H1 (cell line): Measurements from ENCODE around the gene SRXN1. TPM values are rescaled to one million over a fixed set of nuclear protein-coding genes. Genes with fewer than 3 reads are reported as not detected.

Source experiments
- CTCF ChIA-PET: fragments of 300-600 bp; sonication (Branson Sonifier 250); formaldehyde crosslinking; loops from one replicate; lab custom pipeline; 2021; ENCODE audit not compliant: partially characterized antibody; lab: Charles Lee
- POLR2A ChIA-PET: fragments of 300-600 bp; sonication (Branson Sonifier 250); formaldehyde crosslinking; loops from one replicate; lab custom pipeline; 2021; ENCODE audit warnings: inconsistent platforms; ENCODE audit not compliant: partially characterized antibody; lab: Charles Lee
- DNase-seq, 2 experiments: peaks; one replicate each; pipeline versions ENCODE4 v3.0.0 to v3.0.0-alpha.2; 2010 to 2022; ENCODE audit warnings: low spot score in 2 of 2, low read depth in 1 of 2, mixed read lengths in 1 of 2
- FAIRE-seq: peaks from 2 replicates; lab custom pipeline; 2011; peaks lifted over from hg19 to GRCh38; lab: Jason Lieb, UNC
- H2AFZ ChIP-seq: 2 replicates; pipeline ENCODE4 v1.8.1; 2012; ENCODE audit warnings: low read length, inconsistent platforms
- H2AK5ac ChIP-seq: 2 replicates; pipeline ENCODE4 v1.6.1; 2013; ENCODE audit warnings: low read depth, low read length
- H2BK120ac ChIP-seq: replicated peaks from 2 replicates; pipeline ENCODE3; 2013; ENCODE audit warnings: low read depth, low read length, inconsistent platforms
- H2BK12ac ChIP-seq: 2 replicates; pipeline ENCODE4 v1.6.1; 2013; ENCODE audit warnings: low read depth, low read length
- H2BK15ac ChIP-seq: 2 replicates; pipeline ENCODE4 v1.6.1; 2013; ENCODE audit warnings: low read length
- H2BK20ac ChIP-seq: 2 replicates; pipeline ENCODE4 v1.6.1; 2013; ENCODE audit warnings: low read length
- H2BK5ac ChIP-seq: 2 replicates; pipeline ENCODE4 v1.6.1; 2013; ENCODE audit warnings: low read depth, low read length
- H3K14ac ChIP-seq: 2 replicates; pipeline ENCODE4 v1.6.1; 2013; ENCODE audit warnings: inconsistent platforms; ENCODE audit not compliant: insufficient read length
- H3K18ac ChIP-seq: 2 replicates; pipeline ENCODE4 v1.6.1; 2013; ENCODE audit warnings: low read length; ENCODE audit errors: extremely low read depth
- H3K23ac ChIP-seq: 2 replicates; pipeline ENCODE4 v1.6.1; 2013; ENCODE audit warnings: inconsistent platforms; ENCODE audit not compliant: insufficient read length
- H3K23me2 ChIP-seq: 2 replicates; pipeline ENCODE4 v1.6.1; 2013; ENCODE audit warnings: low read depth, low read length
- H3K27ac ChIP-seq: 2 replicates; pipeline ENCODE4 v1.6.1; 2011; ENCODE audit warnings: low read depth, low read length, inconsistent platforms
- H3K27me3 ChIP-seq, 4 experiments: replicated peaks in 1 of 4; 1 replicate in 1 of 4; 2 replicates in 3 of 4; pipeline versions ENCODE4 v1.6.1 to v1.8.1; 2011 to 2013; ENCODE audit warnings: low read length in 3 of 4, mild to moderate bottlenecking in 3 of 4, inconsistent platforms in 2 of 4, mixed read lengths in 2 of 4, moderate library complexity in 1 of 4; ENCODE audit not compliant: control insufficient read depth in 3 of 4, insufficient read depth in 3 of 4; ENCODE audit errors: extremely low read depth in 1 of 4
- H3K36me3 ChIP-seq, 4 experiments: 2 replicates each; pipeline versions ENCODE4 v1.6.1 to v1.8.1; 2011 to 2013; ENCODE audit warnings: mild to moderate bottlenecking in 4 of 4, low read length in 3 of 4, moderate library complexity in 2 of 4, control low read depth in 1 of 4, inconsistent platforms in 1 of 4; ENCODE audit not compliant: insufficient read depth in 4 of 4, control insufficient read depth in 2 of 4
- H3K4ac ChIP-seq: replicated peaks from 2 replicates; pipeline ENCODE3; 2013; ENCODE audit warnings: low read length, low read depth, mixed read lengths, inconsistent platforms; ENCODE audit not compliant: insufficient read length
- H3K4me1 ChIP-seq, 4 experiments: replicated peaks in 1 of 4; 1 replicate in 1 of 4; 2 replicates in 3 of 4; pipeline versions ENCODE4 v1.6.1 to v1.8.1; 2011 to 2013; ENCODE audit warnings: low read length in 3 of 4, inconsistent platforms in 2 of 4, mixed read lengths in 1 of 4; ENCODE audit not compliant: insufficient read depth in 4 of 4, control insufficient read depth in 3 of 4
- H3K4me2 ChIP-seq, 2 experiments: 2 replicates each; pipeline versions ENCODE4 v1.6.1 to v1.8.1; 2011 to 2013; ENCODE audit warnings: low read depth in 2 of 2, low read length in 2 of 2, control low read depth in 1 of 2, inconsistent platforms in 1 of 2, mild to moderate bottlenecking in 1 of 2; ENCODE audit not compliant: insufficient read depth in 1 of 2
- H3K4me3 ChIP-seq, 4 experiments: fragments of 200-600, 300-600 bp in 1 of 4; sonication (generic), shearing (Covaris generic), sonication (Bioruptor Twin) in 1 of 4; 2 replicates each; pipeline versions ENCODE4 v1.5.1 to v1.8.1; 2011 to 2016; ENCODE audit warnings: low read length in 4 of 4, low read depth in 3 of 4, control low read depth in 2 of 4, inconsistent platforms in 2 of 4, mild to moderate bottlenecking in 2 of 4, mixed read lengths in 1 of 4, moderate library complexity in 1 of 4; ENCODE audit not compliant: insufficient read depth in 2 of 4; ENCODE audit errors: extremely low read depth in 1 of 4
- H3K56ac ChIP-seq: replicated peaks from 2 replicates; pipeline ENCODE3; 2013; ENCODE audit warnings: low read depth, mild to moderate bottlenecking, mixed read lengths, low read length, inconsistent platforms; ENCODE audit not compliant: insufficient read length
- H3K79me1 ChIP-seq: 2 replicates; pipeline ENCODE4 v1.6.1; 2013; ENCODE audit warnings: low read depth, low read length, control low read depth
- H3K79me2 ChIP-seq, 2 experiments: 2 replicates each; pipeline versions ENCODE4 v1.6.1 to v1.8.1; 2012 to 2013; ENCODE audit warnings: low read length in 2 of 2, mild to moderate bottlenecking in 2 of 2, inconsistent platforms in 1 of 2; ENCODE audit not compliant: insufficient read depth in 2 of 2, control insufficient read depth in 1 of 2
- H3K9ac ChIP-seq, 4 experiments: replicated peaks in 1 of 4; 1 replicate in 1 of 4; 2 replicates in 3 of 4; pipeline versions ENCODE4 v1.6.1 to v1.8.1; 2011 to 2013; ENCODE audit warnings: low read depth in 3 of 4, low read length in 3 of 4, control low read depth in 2 of 4, mild to moderate bottlenecking in 2 of 4, moderate library complexity in 2 of 4, inconsistent platforms in 1 of 4; ENCODE audit errors: extremely low read depth in 1 of 4
- H3K9me3 ChIP-seq, 2 experiments: 2 replicates each; pipeline versions ENCODE4 v1.6.1 to v1.8.1; 2012 to 2013; ENCODE audit warnings: mild to moderate bottlenecking in 2 of 2, moderate library complexity in 2 of 2, control low read depth in 1 of 2, inconsistent platforms in 1 of 2, low read depth in 1 of 2, low read length in 1 of 2, mixed read lengths in 1 of 2; ENCODE audit not compliant: insufficient read depth in 2 of 2
- H4K20me1 ChIP-seq, 2 experiments: replicated peaks in 1 of 2; 2 replicates each; pipeline versions ENCODE3 to v1.8.1; 2011 to 2013; ENCODE audit warnings: inconsistent platforms in 2 of 2, low read length in 2 of 2, mild to moderate bottlenecking in 1 of 2; ENCODE audit not compliant: insufficient read depth in 2 of 2, control insufficient read depth in 1 of 2
- H4K5ac ChIP-seq: 2 replicates; pipeline ENCODE4 v1.6.1; 2013; ENCODE audit warnings: low read length, low read depth, mixed read lengths, inconsistent platforms; ENCODE audit not compliant: insufficient read length
- H4K8ac ChIP-seq: 2 replicates; pipeline ENCODE4 v1.8.0; 2013; ENCODE audit warnings: mild to moderate bottlenecking, moderate library complexity, low read length, inconsistent platforms; ENCODE audit not compliant: insufficient read depth; ENCODE audit errors: extremely low read depth
- H4K91ac ChIP-seq: replicated peaks from 2 replicates; pipeline ENCODE3; 2013; ENCODE audit warnings: low read length, mixed read lengths, inconsistent platforms; ENCODE audit not compliant: insufficient read length
- CEBPB ChIP-seq: IDR thresholded peaks from 2 replicates; pipeline ENCODE4 v1.6.1; 2012; ENCODE audit warnings: low read depth, low read length
- CHD2 ChIP-seq: IDR thresholded peaks from 2 replicates; pipeline ENCODE4 v1.6.1; 2012; ENCODE audit warnings: low read length, improper control_type of control experiment
- KDM1A ChIP-seq: fragments of 200-600, 300-600 bp; sonication (generic); IDR thresholded peaks from 2 replicates; pipeline ENCODE4 v1.7.1; 2016; ENCODE audit warnings: mild to moderate bottlenecking, low read length, borderline replicate concordance
- RNF2 ChIP-seq: fragments of 200-900, 300-1000 bp; sonication (generic); IDR thresholded peaks from 2 replicates; pipeline ENCODE4 v1.7.1; 2016; ENCODE audit warnings: borderline replicate concordance, low read depth, mild to moderate bottlenecking, antibody characterized with exemption, low read length; ENCODE audit not compliant: poor library complexity, severe bottlenecking; ENCODE audit errors: missing control alignments
- SIN3A ChIP-seq, 2 experiments: IDR thresholded peaks in 1 of 2; conservative IDR thresholded peaks in 1 of 2; 2 replicates each; pipeline ENCODE4 v1.6.1; 2011 to 2012; ENCODE audit warnings: low read length in 2 of 2, improper control_type of control experiment in 1 of 2, low read depth in 1 of 2, mild to moderate bottlenecking in 1 of 2
- SIX5 ChIP-seq: IDR thresholded peaks from 2 replicates; pipeline ENCODE4 v1.6.1; 2011; ENCODE audit warnings: mild to moderate bottlenecking, low read depth, low read length
- SP2 ChIP-seq: IDR thresholded peaks from 2 replicates; pipeline ENCODE4 v1.6.1; 2012; ENCODE audit warnings: mild to moderate bottlenecking, low read length, inconsistent platforms
- TAF1 ChIP-seq: IDR thresholded peaks from 2 replicates; pipeline ENCODE4 v1.6.1; 2011; ENCODE audit warnings: mild to moderate bottlenecking, low read depth, low read length
- whole genome bisulfite sequencing, 2 experiments: shearing (Covaris generic) in 1 of 2; methylation state at CpG; one replicate each; pipeline versions ENCODE4 v1.1.6 to v1.1.7; 2013 to 2015; ENCODE audit warnings: low lambda C conversion rate in 2 of 2, mixed read lengths in 2 of 2, inconsistent platforms in 1 of 2, low coverage in 1 of 2, missing lambda C conversion rate in 1 of 2; ENCODE audit not compliant: insufficient replicate concordance in 2 of 2, insufficient coverage in 1 of 2, insufficient read length in 1 of 2; ENCODE audit errors: extremely low coverage in 1 of 2, missing lambda C conversion rate in 1 of 2; 5-methylcytosine and 5-hydroxymethylcytosine counted together
- polyA plus RNA-seq, 7 experiments: library from polyadenylated mRNA; depleted of rRNA in 3 of 7; stranded (reverse) in 5 of 7; unstranded in 2 of 7; fragments of >200 nt in 5 of 7; fragments of 200-250 nt in 2 of 7; gene quantifications; 1 replicate in 5 of 7; 2 replicates in 1 of 7; 4 replicates in 1 of 7; pipeline versions ENCODE4 v1.2.1 to v1.2.3, GENCODE V29; 2011 to 2013; ENCODE audit warnings: missing spikeins in 2 of 7, mixed read lengths in 2 of 7
- total RNA-seq: library from RNA; stranded (reverse); fragmentation: NEBNext Ultra II Directional; extraction: Animal tissue kit (Norgen Biotek cat#: 25700); gene quantifications from 2 replicates; pipeline ENCODE4 v1.2.1, GENCODE V29; 2021
- TF ChIP-seq, protein P1 (sequence below): IDR thresholded peaks from 2 replicates; pipeline ENCODE4 v1.6.1; 2012; ENCODE audit warnings: inconsistent platforms

Gene SRXN1
- total and polyA plus RNA-seq, 2 of the 8 experiments (the other 6 are each of a cell fraction or from before 2014, with no cell fraction given): 12.2 to 15.8 TPM

DNA sequence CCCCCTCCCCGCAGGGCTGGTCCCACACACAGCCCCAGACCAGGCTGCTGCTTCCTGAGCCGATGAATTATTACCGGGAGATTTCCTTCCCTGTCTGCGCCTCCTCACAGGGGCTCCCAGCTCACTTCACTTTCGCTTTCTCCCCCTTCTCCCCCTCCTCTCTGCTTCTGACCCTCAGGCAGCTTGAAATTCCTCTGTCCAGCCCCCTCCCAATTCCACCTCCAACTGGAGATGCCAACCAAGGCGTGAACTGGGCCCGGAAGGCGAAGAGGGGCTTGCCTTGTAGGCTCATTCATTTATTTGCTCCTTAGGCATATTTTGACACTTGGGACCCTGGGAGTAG, 41.2 kb downstream of the SRXN1 start:
- no peaks in the 10 kb centered on the region for H3K79me1 ChIP-seq
- H3K23me2 ChIP-seq: peaks cover 5% of the 10 kb centered on the region; the same call in 1 of the 2 replicates
- DNase-seq: no peak
- no peak overlapping the region for H2BK20ac ChIP-seq
- H4K5ac ChIP-seq: no peak overlapping the region
- no peak overlapping the region for H2BK15ac ChIP-seq
- H3K4me1 ChIP-seq: peaks cover 0 to 19% (median 13%) of the 10 kb centered on the region in 4 experiments; a peak in 6 of 7 replicates
- no peak overlapping the region for H3K56ac ChIP-seq
- no peaks in the 10 kb centered on the region; a peak in 1 of 4 replicates for H3K79me2 ChIP-seq
- peaks cover 8 to 11% of the 10 kb centered on the region in 2 experiments for H4K20me1 ChIP-seq
- H2AK5ac ChIP-seq: no peak overlapping the region
- H2AFZ ChIP-seq: peak overlapping the region; percentile 59
- CTCF ChIA-PET: interaction anchor here (0.7 to 3.7 kb wide), 12 partner anchors 8 to 117 kb away, joined by 3 to 14 read pairs (median 3); no protein-coding TSS in a partner anchor
- no peak for FAIRE-seq
- WGBS, 2 experiments: 89% methylated on average over 8 of the region's 8 CpGs; no CpG with 5 or more reads in 1 of the 2 experiments
- no peak overlapping the region for H3K9ac ChIP-seq
- no peak overlapping the region for H3K4ac ChIP-seq
- no peak overlapping the region for H3K23ac ChIP-seq
- peaks cover 7 to 28% (median 26%) of the 10 kb centered on the region in 4 experiments for H3K27me3 ChIP-seq
- H2BK5ac ChIP-seq: no peak overlapping the region
- H3K18ac ChIP-seq: no peak overlapping the region; the same call in 1 of the 2 replicates
- no peak overlapping the region for H4K91ac ChIP-seq
- no peak overlapping the region for H3K27ac ChIP-seq
- H3K4me2 ChIP-seq: peak overlapping the region in 1 of 2 experiments; percentile 23; a peak in 2 of 4 replicates
- H3K14ac ChIP-seq: no peak overlapping the region
- no peak overlapping the region for H2BK120ac ChIP-seq
- POLR2A ChIA-PET: interaction anchor here (1.0 to 1.8 kb wide), 5 partner anchors 9 to 69 kb away, joined by 3 to 9 read pairs (median 4); partner anchors contain the start of gene CSNK2A1
- no peak overlapping the region for H3K4me3 ChIP-seq
- H3K9me3 ChIP-seq: no peaks in the 10 kb centered on the region
- H3K36me3 ChIP-seq: no peaks in the 10 kb centered on the region; a peak in 1 of 8 replicates
- H2BK12ac ChIP-seq: no peak overlapping the region
- no peak overlapping the region for H4K8ac ChIP-seq
- no peak for TF ChIP-seq RNF2
- no peak for TF ChIP-seq CHD2
- TF ChIP-seq TAF1: no peak
- TF ChIP-seq, protein P1, sequence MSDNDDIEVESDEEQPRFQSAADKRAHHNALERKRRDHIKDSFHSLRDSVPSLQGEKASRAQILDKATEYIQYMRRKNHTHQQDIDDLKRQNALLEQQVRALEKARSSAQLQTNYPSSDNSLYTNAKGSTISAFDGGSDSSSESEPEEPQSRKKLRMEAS: no peak
- TF ChIP-seq CEBPB: no peak
- TF ChIP-seq KDM1A: no peak
- TF ChIP-seq SIX5: no peak
- TF ChIP-seq SIN3A (conservative IDR thresholded peaks at IDR 0.05 in 1 of 2, IDR thresholded peaks at IDR 0.05 in 1 of 2; ENCODE audit: low read depth in 1 of 2, low read length in 2 of 2): no peak
- TF ChIP-seq SP2: no peak
